Trophoblast cell (in vitro differentiated cells and primary cell): ENCODE data around the gene FAM204A.

ENCODE experiments used
- DNase-seq, 2 donors: peaks; one replicate each; pipeline ENCODE4 v3.0.0-alpha.2; 2016
- H2AFZ ChIP-seq: 2 replicates; pipeline ENCODE4 v1.6.1; 2013; ENCODE audit warnings: low read length, moderate library complexity, mild to moderate bottlenecking; ENCODE audit not compliant: insufficient read depth, poor library complexity
- H2AK5ac ChIP-seq: 2 replicates; pipeline ENCODE4 v1.6.1; 2013; ENCODE audit warnings: mild to moderate bottlenecking, low read length
- H2BK120ac ChIP-seq: 2 replicates; pipeline ENCODE4 v1.6.1; 2013; ENCODE audit warnings: low read length, mild to moderate bottlenecking, moderate library complexity; ENCODE audit not compliant: insufficient read depth, poor library complexity
- H2BK12ac ChIP-seq: 2 replicates; pipeline ENCODE4 v1.6.1; 2013; ENCODE audit warnings: mild to moderate bottlenecking, low read length, moderate library complexity
- H2BK5ac ChIP-seq: 2 replicates; pipeline ENCODE4 v1.6.1; 2013; ENCODE audit warnings: low read length, low read depth, moderate library complexity, mild to moderate bottlenecking; ENCODE audit not compliant: poor library complexity
- H3K14ac ChIP-seq: 2 replicates; pipeline ENCODE4 v1.6.1; 2013; ENCODE audit warnings: mild to moderate bottlenecking, low read length
- H3K18ac ChIP-seq: 2 replicates; pipeline ENCODE4 v1.6.1; 2013; ENCODE audit warnings: mild to moderate bottlenecking, low read length
- H3K23ac ChIP-seq: 2 replicates; pipeline ENCODE4 v1.6.1; 2013; ENCODE audit warnings: low read length
- H3K27ac ChIP-seq: 2 replicates; pipeline ENCODE4 v1.5.1; 2013; ENCODE audit warnings: low read depth, mild to moderate bottlenecking, inconsistent platforms, low read length, moderate library complexity
- H3K27me3 ChIP-seq: 2 replicates; pipeline ENCODE4 v1.6.1; 2013; ENCODE audit warnings: inconsistent platforms, mild to moderate bottlenecking, low read length, moderate library complexity; ENCODE audit not compliant: insufficient read depth
- H3K36me3 ChIP-seq, 2 experiments: 1 replicate in 1 of 2; 2 replicates in 1 of 2; pipeline ENCODE4 v1.6.1; 2013; ENCODE audit warnings: low read length in 2 of 2, mild to moderate bottlenecking in 2 of 2, moderate library complexity in 1 of 2; ENCODE audit not compliant: insufficient read depth in 2 of 2, control insufficient read depth in 1 of 2
- H3K4ac ChIP-seq: 2 replicates; pipeline ENCODE4 v1.6.1; 2013; ENCODE audit warnings: low read depth, mild to moderate bottlenecking, low read length, moderate library complexity
- H3K4me1 ChIP-seq, 2 experiments: 1 replicate in 1 of 2; 2 replicates in 1 of 2; pipeline ENCODE4 v1.6.1; 2013; ENCODE audit warnings: low read length in 2 of 2, mild to moderate bottlenecking in 2 of 2, moderate library complexity in 1 of 2; ENCODE audit not compliant: insufficient read depth in 2 of 2, control insufficient read depth in 1 of 2
- H3K4me2 ChIP-seq: 2 replicates; pipeline ENCODE4 v1.6.1; 2013; ENCODE audit warnings: inconsistent platforms, mild to moderate bottlenecking, low read length, moderate library complexity
- H3K4me3 ChIP-seq: 2 replicates; pipeline ENCODE4 v1.5.1; 2013; ENCODE audit warnings: mild to moderate bottlenecking, low read depth, low read length, inconsistent platforms
- H3K79me1 ChIP-seq: one replicate; pipeline ENCODE4 v1.6.1; 2013; ENCODE audit warnings: low read length
- H3K79me2 ChIP-seq: 2 replicates; pipeline ENCODE4 v1.6.1; 2013; ENCODE audit warnings: low read length, mild to moderate bottlenecking; ENCODE audit not compliant: control insufficient read depth, insufficient read depth, poor library complexity
- H3K9ac ChIP-seq: 2 replicates; pipeline ENCODE4 v1.6.1; 2013; ENCODE audit warnings: mild to moderate bottlenecking, low read length
- H3K9me3 ChIP-seq: 2 replicates; pipeline ENCODE4 v1.6.1; 2013; ENCODE audit warnings: low read depth, mild to moderate bottlenecking, control low read depth, inconsistent platforms, low read length; ENCODE audit not compliant: insufficient read depth
- H4K12ac ChIP-seq: 2 replicates; pipeline ENCODE4 v1.6.1; 2013; ENCODE audit warnings: low read depth, mild to moderate bottlenecking, low read length, moderate library complexity
- H4K8ac ChIP-seq: 2 replicates; pipeline ENCODE4 v1.6.1; 2013; ENCODE audit warnings: low read depth, mild to moderate bottlenecking, low read length, moderate library complexity
- H4K91ac ChIP-seq: one replicate; pipeline ENCODE4 v1.6.1; 2013; ENCODE audit warnings: low read depth, mild to moderate bottlenecking, low read length, moderate library complexity
- WGBS: extraction: QIAGEN DNeasy Blood & Tissue Kit; methylation state at CpG from one replicate; pipeline ENCODE4 v1.1.7; 2013; ENCODE audit warnings: missing lambda C conversion rate; ENCODE audit not compliant: insufficient read length, insufficient coverage; ENCODE audit errors: extremely low coverage; 5-methylcytosine and 5-hydroxymethylcytosine counted together

Gene FAM204A

DNA sequence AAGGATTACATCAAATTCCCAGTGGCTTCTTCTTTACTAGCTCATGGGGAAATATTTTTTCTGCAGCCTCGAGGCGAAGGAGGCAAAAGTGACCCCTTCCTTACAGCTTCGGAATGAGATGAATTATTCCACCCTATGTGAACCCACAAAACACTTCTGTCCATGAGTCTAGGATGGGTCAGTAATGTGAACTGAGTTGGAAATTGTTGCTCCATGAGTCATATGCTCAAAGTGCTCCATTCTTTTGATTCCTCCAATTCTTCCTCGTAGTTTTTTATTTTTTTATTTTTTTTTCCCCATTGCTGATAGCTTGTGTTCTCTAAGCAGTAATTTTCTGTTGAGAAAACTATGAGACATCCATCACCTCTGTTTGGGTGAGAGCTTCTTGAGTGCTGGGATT lies 31.7 kb upstream of the FAM204A start:
- Histone ChIP-seq H4K8ac (no peak overlapping the region), H2AK5ac (no peak overlapping the region), H3K27me3 (peaks cover 4% of the 10 kb centered on the region), H3K4me1 (peaks cover 0 to 2% of the 10 kb centered on the region in 2 experiments), H3K27ac (no peak overlapping the region), H3K18ac (no peak overlapping the region), H3K9ac (no peak overlapping the region), H3K79me1 (no peaks in the 10 kb centered on the region), H3K79me2 (no peaks in the 10 kb centered on the region), H4K12ac (no peak overlapping the region), H3K14ac (no peak overlapping the region), H3K4me2 (no peak overlapping the region), H3K4ac (no peak overlapping the region), H3K9me3 (peaks cover 2% of the 10 kb centered on the region), H4K91ac (no peak overlapping the region), H3K36me3 (no peaks in the 10 kb centered on the region), H3K4me3 (no peak overlapping the region), H2BK5ac (no peak overlapping the region), H2BK12ac (no peak overlapping the region), H2AFZ (no peak overlapping the region), H3K23ac (no peak overlapping the region), H2BK120ac (no peak overlapping the region)
- no CpG with 5 or more reads among the region's 4 CpGs for WGBS
- peak in 1 of 2 donors; percentile 53 for DNase-seq

DNA sequence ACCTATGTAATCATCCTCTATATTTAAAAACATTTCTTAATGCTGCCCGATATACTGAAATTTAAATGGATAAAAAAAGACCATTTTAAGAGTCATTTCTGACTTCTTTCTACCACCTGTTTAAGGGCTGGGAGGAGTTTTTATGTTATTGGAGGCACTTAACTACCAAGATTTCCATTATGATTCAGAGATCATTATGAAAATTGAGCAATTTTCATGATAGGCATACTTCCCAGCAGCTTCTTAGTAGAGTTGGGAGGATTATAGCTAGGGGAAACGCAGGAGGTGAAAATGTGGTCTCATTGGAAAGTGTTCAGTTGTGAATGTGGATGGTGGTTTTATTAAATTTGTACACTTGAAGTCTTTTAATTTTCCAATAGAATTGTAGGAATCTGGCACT lies 28.4 kb upstream of the FAM204A start:
- Histone ChIP-seq H4K91ac (no peak overlapping the region), H2AK5ac (no peak overlapping the region), H4K8ac (no peak overlapping the region), H3K27me3 (peaks cover 4% of the 10 kb centered on the region), H2AFZ (no peak overlapping the region), H3K14ac (no peak overlapping the region), H3K4me3 (no peak overlapping the region), H3K4me1 (peaks cover 0 to 2% of the 10 kb centered on the region in 2 experiments), H3K9ac (no peak overlapping the region), H3K4me2 (no peak overlapping the region), H2BK12ac (no peak overlapping the region), H3K36me3 (no peaks in the 10 kb centered on the region), H3K9me3 (peaks cover 2% of the 10 kb centered on the region), H4K12ac (no peak overlapping the region), H3K4ac (no peak overlapping the region), H2BK120ac (no peak overlapping the region), H3K23ac (no peak overlapping the region), H3K18ac (no peak overlapping the region), H3K79me2 (no peaks in the 10 kb centered on the region), H2BK5ac (no peak overlapping the region), H3K27ac (no peak overlapping the region), H3K79me1 (no peaks in the 10 kb centered on the region)
- no peak for DNase-seq
- no CpG with 5 or more reads among the region's 2 CpGs for WGBS

DNA sequence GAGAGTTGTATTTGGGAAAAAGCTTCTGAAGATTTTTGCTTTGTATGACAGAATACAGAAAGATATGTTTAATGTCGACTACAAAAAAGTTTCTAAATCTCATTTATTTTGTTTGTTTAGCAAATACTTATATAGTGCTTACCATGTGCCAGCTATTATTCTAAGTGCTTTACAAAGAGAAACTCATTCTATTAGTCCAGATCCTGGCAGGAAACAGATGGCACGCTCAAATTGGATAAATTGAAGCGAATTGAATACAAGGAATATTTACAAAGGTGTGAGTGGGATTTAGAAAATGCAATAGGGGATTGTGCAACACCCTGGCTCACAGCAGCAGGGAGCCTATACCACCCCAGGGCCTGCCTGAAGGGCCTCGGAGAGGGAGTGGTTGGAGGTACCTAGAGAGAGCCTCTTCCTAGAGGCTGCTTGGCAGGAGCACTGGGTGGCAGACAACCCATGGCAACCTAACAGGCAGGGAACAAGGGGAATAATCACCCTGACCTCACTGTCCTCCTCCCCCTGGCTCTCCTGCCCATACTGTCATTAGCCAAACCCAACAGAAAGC lies 27.6 kb upstream of the FAM204A start:
- Histone ChIP-seq H3K4me1 (peaks cover 0 to 2% of the 10 kb centered on the region in 2 experiments), H4K91ac (no peak overlapping the region), H2AFZ (no peak overlapping the region), H3K79me1 (no peaks in the 10 kb centered on the region), H3K18ac (no peak overlapping the region), H3K14ac (no peak overlapping the region), H3K27me3 (peaks cover 4% of the 10 kb centered on the region), H4K8ac (no peak overlapping the region), H2BK120ac (no peak overlapping the region), H3K4ac (no peak overlapping the region), H2BK12ac (no peak overlapping the region), H3K4me2 (no peak overlapping the region), H3K9ac (no peak overlapping the region), H3K4me3 (peak overlapping the region; percentile 48), H4K12ac (peak overlapping the region; percentile 26), H3K36me3 (no peaks in the 10 kb centered on the region), H2AK5ac (no peak overlapping the region), H3K79me2 (no peaks in the 10 kb centered on the region), H2BK5ac (no peak overlapping the region), H3K9me3 (peaks cover 2% of the 10 kb centered on the region), H3K27ac (no peak overlapping the region), H3K23ac (no peak overlapping the region)
- no CpG with 5 or more reads among the region's 4 CpGs for WGBS
- peak; percentile 73 to 79 for DNase-seq

DNA sequence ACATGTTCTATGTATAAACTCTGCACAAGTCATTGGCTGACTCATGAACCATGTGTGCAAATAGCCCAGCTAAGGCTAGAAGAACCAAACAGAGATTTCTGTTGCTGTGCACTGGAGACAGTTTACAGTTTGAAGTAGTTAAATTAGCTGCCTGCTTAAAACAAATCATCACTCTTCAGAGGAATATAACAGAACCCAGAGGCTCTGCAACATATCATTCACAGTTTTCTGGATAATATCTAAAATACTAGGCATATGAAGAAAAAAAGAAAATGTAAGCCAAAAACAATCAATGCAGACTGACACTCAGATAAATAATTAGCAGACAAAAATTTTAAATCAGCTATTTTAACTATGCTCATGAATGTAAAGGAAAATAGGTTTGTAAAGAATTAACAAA lies 23.6 kb upstream of the FAM204A start:
- Histone ChIP-seq H3K4me2 (no peak overlapping the region), H2BK5ac (no peak overlapping the region), H3K9me3 (peaks cover 2% of the 10 kb centered on the region), H3K36me3 (no peaks in the 10 kb centered on the region), H3K27ac (no peak overlapping the region), H3K79me2 (no peaks in the 10 kb centered on the region), H3K4me3 (no peak overlapping the region), H4K12ac (no peak overlapping the region), H2AK5ac (no peak overlapping the region), H4K91ac (no peak overlapping the region), H4K8ac (no peak overlapping the region), H3K9ac (no peak overlapping the region), H2BK12ac (no peak overlapping the region), H2AFZ (no peak overlapping the region), H3K14ac (no peak overlapping the region), H2BK120ac (no peak overlapping the region), H3K79me1 (no peaks in the 10 kb centered on the region), H3K4ac (no peak overlapping the region), H3K23ac (no peak overlapping the region), H3K18ac (no peak overlapping the region), H3K27me3 (peaks cover 4% of the 10 kb centered on the region), H3K4me1 (no peaks in the 10 kb centered on the region)
- DNase-seq = no peak
